K562 (cell line): ENCODE data around the gene SCMH1. TPM values are rescaled to one million over a fixed set of nuclear protein-coding genes. Genes with fewer than 3 reads are reported as not detected.

Source experiments
- ATAC-seq: fragments of 200-7000 bp; cut with Tn5 transposase; 3 replicates; pipeline ENCODE4 v1.9.1; 2020; ENCODE audit warnings: moderate library complexity
- BruUV-seq: library from RNA; stranded (reverse); fragments of 400-500 nt; replicated peaks from 2 replicates; lab custom pipeline; 2021; lab: Mats Ljungman, UMichigan
- CTCF ChIA-PET: fragments of 300-600 bp; formaldehyde crosslinking; extraction: SDS; loops from one replicate; lab custom pipeline; 2021; ENCODE audit warnings: low intra/inter-chr PET ratio; lab: Yijun Ruan, JAX
- POLR2A ChIA-PET: fragments of 300-600, 350-650 bp; sonication (Branson Sonifier 250); formaldehyde crosslinking; extraction: SDS; loops from one replicate; lab custom pipeline; 2021; ENCODE audit warnings: antibody characterized with exemption, inconsistent platforms; lab: Yijun Ruan, JAX
- DNase-seq, 4 experiments: peaks; one replicate each; pipeline versions ENCODE4 v3.0.0 to v3.0.0-alpha.2; 2011 to 2018; ENCODE audit warnings: low spot score in 3 of 4, mixed read lengths in 3 of 4; ENCODE audit errors: extremely low read depth in 1 of 4
- FAIRE-seq: peaks from 2 replicates; lab custom pipeline; 2011; peaks lifted over from hg19 to GRCh38; lab: Jason Lieb, UNC
- H2AFZ ChIP-seq: 2 replicates; pipeline ENCODE4 v1.6.0; 2011; ENCODE audit warnings: low read depth, low read length, control low read depth, inconsistent platforms
- H3K27ac ChIP-seq: fragments of 200-600 bp; 3 replicates; pipeline ENCODE4 v1.8.0; 2011; ENCODE audit warnings: low read depth, mild to moderate bottlenecking, control low read depth, inconsistent platforms, low read length, moderate library complexity, mixed read lengths; ENCODE audit errors: extremely low read depth
- H3K27me3 ChIP-seq, 2 experiments: fragments of 300-600 bp in 1 of 2; 2 replicates in 1 of 2; 3 replicates in 1 of 2; pipeline versions ENCODE4 v1.6.0 to v1.8.0; 2011; ENCODE audit warnings: inconsistent platforms in 2 of 2, low read length in 2 of 2, mild to moderate bottlenecking in 1 of 2, mixed read lengths in 1 of 2, moderate library complexity in 1 of 2; ENCODE audit not compliant: control insufficient read depth in 2 of 2, insufficient read depth in 2 of 2
- H3K36me3 ChIP-seq: fragments of 300-600 bp; 3 replicates; pipeline ENCODE4 v1.8.0; 2011; ENCODE audit warnings: mild to moderate bottlenecking, low read length, inconsistent platforms; ENCODE audit not compliant: control insufficient read depth, insufficient read depth
- H3K4me1 ChIP-seq, 2 experiments: fragments of 200-600 bp in 1 of 2; replicated peaks in 1 of 2; 2 replicates in 1 of 2; 3 replicates in 1 of 2; pipeline versions ENCODE4 v1.5.1 to v1.8.0; 2011; ENCODE audit warnings: inconsistent platforms in 2 of 2, low read length in 2 of 2, mild to moderate bottlenecking in 1 of 2, mixed read lengths in 1 of 2, moderate library complexity in 1 of 2; ENCODE audit not compliant: control insufficient read depth in 2 of 2, insufficient read depth in 2 of 2
- H3K4me2 ChIP-seq: 2 replicates; pipeline ENCODE4 v1.6.1; 2011; ENCODE audit warnings: low read length, control low read depth, inconsistent platforms, mixed read lengths; ENCODE audit not compliant: insufficient read depth
- H3K4me3 ChIP-seq: fragments of 200-600 bp; sonication (generic), shearing (Covaris generic); 2 replicates; pipeline ENCODE4 v1.5.1; 2016; ENCODE audit warnings: control low read depth, inconsistent platforms
- H3K79me2 ChIP-seq: fragments of 200-600 bp; 3 replicates; pipeline ENCODE4 v1.8.0; 2011; ENCODE audit warnings: low read length, inconsistent platforms; ENCODE audit not compliant: control insufficient read depth, insufficient read depth
- H3K9ac ChIP-seq, 2 experiments: 2 replicates each; pipeline versions ENCODE4 v1.6.0 to v1.6.1; 2011; ENCODE audit warnings: low read depth in 2 of 2, low read length in 2 of 2, control low read depth in 1 of 2, inconsistent platforms in 1 of 2, mild to moderate bottlenecking in 1 of 2, mixed read lengths in 1 of 2; ENCODE audit not compliant: insufficient read depth in 1 of 2
- H3K9me1 ChIP-seq: one replicate; pipeline ENCODE4 v1.6.0; 2011; ENCODE audit warnings: inconsistent platforms, mild to moderate bottlenecking, low read length, moderate library complexity; ENCODE audit not compliant: control insufficient read depth, insufficient read depth
- H3K9me3 ChIP-seq: replicated peaks from 2 replicates; pipeline ENCODE4 v1.5.1; 2011; ENCODE audit warnings: low read depth, low read length, inconsistent platforms; ENCODE audit not compliant: control insufficient read depth, insufficient read depth
- H4K20me1 ChIP-seq: replicated peaks from 2 replicates; pipeline ENCODE4 v1.6.1; 2011; ENCODE audit warnings: low read length, inconsistent platforms, mixed read lengths; ENCODE audit not compliant: control insufficient read depth, insufficient read depth
- RCOR1 ChIP-seq, 2 experiments: IDR thresholded peaks; 2 replicates each; pipeline ENCODE4 v1.6.1; 2012; ENCODE audit warnings: low read depth in 2 of 2, low read length in 2 of 2, borderline replicate concordance in 1 of 2, improper control_type of control experiment in 1 of 2
- SMARCE1 ChIP-seq: fragments of 450-650 bp; IDR thresholded peaks from 2 replicates; pipeline ENCODE4 v1.7.1; 2016; ENCODE audit warnings: mild to moderate bottlenecking
- SPI1 ChIP-seq: IDR thresholded peaks from 2 replicates; pipeline ENCODE4 v1.6.1; 2011; ENCODE audit warnings: low read depth, low read length, control low read depth, borderline replicate concordance
- ZKSCAN8 ChIP-seq: fragments of 200-800 bp; sonication (Bioruptor generic); IDR thresholded peaks from 2 replicates; pipeline ENCODE4 v1.6.1; 2016; ENCODE audit warnings: missing genetic modification characterization, missing compliant biosample characterization
- ZNF217 ChIP-seq: sonication (generic); formaldehyde crosslinking; IDR thresholded peaks from 2 replicates; pipeline ENCODE4 v1.8.0; 2022; ENCODE audit warnings: mild to moderate bottlenecking, missing genetic modification reagents
- WGBS: fragments of 100-300 bp; shearing (Covaris generic); methylation state at CpG from one replicate; pipeline ENCODE4 v1.1.6; 2016; ENCODE audit warnings: low coverage, mixed read lengths; ENCODE audit not compliant: insufficient coverage; ENCODE audit errors: missing lambda C conversion rate; 5-methylcytosine and 5-hydroxymethylcytosine counted together
- in situ Hi-C: fragments of 300-500 bp; cut with MboI; formaldehyde crosslinking; loops from 4 replicates; pipeline ENCODE4 v1.15.0; 2018; ENCODE audit warnings: inconsistent platforms, mixed read lengths
- intact Hi-C: fragments of 100-400 bp; cut with micrococcal nuclease; formaldehyde crosslinking; loops from 2 replicates; pipeline ENCODE4 v1.14.2; 2022
- polyA plus RNA-seq, 8 experiments: library from polyadenylated mRNA; depleted of rRNA in 4 of 8; stranded (reverse) in 5 of 8; unstranded in 3 of 8; fragments of >200 nt; fragmentation: Nextera tagmentation in 2 of 8; fragmentation: Illumina TruSeq in 1 of 8; extraction: Ambion mirVana in 2 of 8; extraction: Trizol in 1 of 8; gene quantifications; 2 replicates each; pipeline versions ENCODE4 v1.2.1 to v1.2.3, GENCODE V29; 2011 to 2014; ENCODE audit warnings: inconsistent platforms in 1 of 8, missing spikeins in 1 of 8
- total RNA-seq, 7 experiments: library from RNA; depleted of rRNA in 6 of 7; stranded (reverse); fragments of >200 nt in 6 of 7; fragmentation: Illumina TruSeq in 2 of 7; extraction: Trizol in 2 of 7; gene quantifications; 2 replicates each; pipeline versions ENCODE4 v1.2.1 to v1.2.3, GENCODE V29; 2011 to 2021; ENCODE audit warnings: low replicate concordance in 1 of 7
- TF ChIP-seq, protein P1 (sequence below), 2 experiments: fragments of 450-650 bp; IDR thresholded peaks; 2 replicates each; pipeline ENCODE4 v1.6.1; 2016; ENCODE audit warnings: mild to moderate bottlenecking in 2 of 2, borderline replicate concordance in 1 of 2, low read depth in 1 of 2, moderate library complexity in 1 of 2

SCMH1 gene
- total and polyA plus RNA-seq, 9 of the 15 experiments (the other 6 are each of a cell fraction or from before 2014, with no cell fraction given) = 8.5 to 37.0 (median 26.8) TPM

DNA sequence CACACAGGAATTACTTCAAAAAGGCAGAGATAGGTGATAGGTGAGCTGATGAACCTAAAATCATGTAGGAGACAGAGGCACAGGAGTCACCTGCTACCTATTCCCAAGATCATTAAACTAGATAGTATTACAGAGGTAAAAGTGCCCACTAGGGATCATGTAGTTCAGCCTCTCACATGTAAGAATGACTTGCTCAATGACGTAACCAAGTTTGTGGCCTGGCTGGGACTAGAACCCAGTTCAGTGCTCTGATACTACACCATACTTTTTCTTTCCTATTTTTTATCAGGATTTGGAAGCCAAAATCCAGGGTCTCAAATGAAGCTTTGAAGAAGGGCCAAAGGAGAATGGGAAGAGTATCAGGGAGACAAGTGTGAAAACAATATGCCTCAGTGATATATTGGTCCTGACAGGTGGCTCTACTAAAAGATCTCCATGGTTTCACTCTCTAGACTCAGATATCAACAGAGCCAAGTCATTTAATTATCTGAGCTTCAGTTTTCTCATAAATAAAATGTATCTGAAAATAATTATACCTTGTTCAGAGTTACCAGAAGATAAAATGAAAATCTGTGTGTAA lies 133.3 kb downstream of the SCMH1 start:
- FAIRE-seq = no peak
- Histone ChIP-seq H2AFZ (no peak overlapping the region), H3K9me1 (peaks cover 4% of the 10 kb centered on the region), H3K27me3 (no peaks in the 10 kb centered on the region), H3K9ac (no peak overlapping the region), H3K4me3 (no peak overlapping the region), H3K79me2 (no peaks in the 10 kb centered on the region), H3K4me1 (peaks cover 0 to 14% of the 10 kb centered on the region in 2 experiments; a peak in 3 of 5 replicates), H3K27ac (no peak overlapping the region), H3K36me3 (peaks cover 30% of the 10 kb centered on the region; the same call in 2 of the 3 replicates), H4K20me1 (peaks cover 9% of the 10 kb centered on the region), H3K9me3 (no peaks in the 10 kb centered on the region), H3K4me2 (no peak overlapping the region)
- no peak for ATAC-seq
- in situ Hi-C loops = no loop called here
- POLR2A ChIA-PET = interaction anchor here (0.6 to 1.1 kb wide), 2 partner anchors 12 to 365 kb away, joined by 3 read pairs; no protein-coding TSS in a partner anchor
- intact Hi-C loops = no loop called here
- no TSS peak for BruUV-seq
- DNase-seq = no peak
- WGBS = 100% methylated on average over 1 of the region's 1 CpG
- TF ChIP-seq ZNF217 (CRISPR knock-in tag) = no peak
- TF ChIP-seq ZKSCAN8 (CRISPR knock-in tag) = no peak
- CTCF ChIA-PET = no interaction called here

DNA sequence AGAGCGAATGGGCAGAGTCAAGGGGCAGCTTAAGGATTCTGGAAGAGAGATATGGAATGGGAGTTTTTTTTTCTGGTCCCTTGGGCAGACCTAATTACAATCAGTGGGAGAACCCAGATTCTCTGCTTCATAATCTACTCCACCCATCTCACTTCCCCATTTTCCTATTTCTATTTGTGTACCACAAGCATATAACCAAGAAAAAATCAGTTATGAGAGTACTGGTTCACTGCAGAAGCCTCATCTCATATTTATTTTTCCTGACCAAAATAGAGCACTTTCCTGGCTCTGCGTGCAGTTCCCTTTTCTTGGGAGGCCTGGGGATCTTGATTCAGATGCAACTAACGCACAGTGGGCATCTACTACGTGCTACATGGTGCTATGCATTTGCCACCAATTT lies 138.3 kb downstream of the SCMH1 start:
- H3K9ac ChIP-seq = no peak overlapping the region
- no peak overlapping the region for H3K4me3 ChIP-seq
- FAIRE-seq (no peak), ATAC-seq (no peak), DNase-seq (no peak)
- H3K79me2 ChIP-seq = no peaks in the 10 kb centered on the region
- no peaks in the 10 kb centered on the region for H3K27me3 ChIP-seq
- no peaks in the 10 kb centered on the region for H3K9me1 ChIP-seq
- 77% methylated on average over 4 of the region's 4 CpGs for WGBS
- CTCF ChIA-PET = no interaction called here
- no peaks in the 10 kb centered on the region for H3K4me1 ChIP-seq
- BruUV-seq = no TSS peak
- H3K4me2 ChIP-seq = no peak overlapping the region
- H4K20me1 ChIP-seq = no peaks in the 10 kb centered on the region
- in situ Hi-C loops (no loop called here), intact Hi-C loops (no loop called here)
- no peak overlapping the region for H3K27ac ChIP-seq
- POLR2A ChIA-PET = interaction anchor here (1.5 kb wide), 1 partner anchor 9 kb away, joined by 5 read pairs; no protein-coding TSS in a partner anchor
- no peak overlapping the region for H2AFZ ChIP-seq
- peaks cover 9% of the 10 kb centered on the region; the same call in 2 of the 3 replicates for H3K36me3 ChIP-seq
- H3K9me3 ChIP-seq = no peaks in the 10 kb centered on the region
- TF ChIP-seq, protein P1, sequence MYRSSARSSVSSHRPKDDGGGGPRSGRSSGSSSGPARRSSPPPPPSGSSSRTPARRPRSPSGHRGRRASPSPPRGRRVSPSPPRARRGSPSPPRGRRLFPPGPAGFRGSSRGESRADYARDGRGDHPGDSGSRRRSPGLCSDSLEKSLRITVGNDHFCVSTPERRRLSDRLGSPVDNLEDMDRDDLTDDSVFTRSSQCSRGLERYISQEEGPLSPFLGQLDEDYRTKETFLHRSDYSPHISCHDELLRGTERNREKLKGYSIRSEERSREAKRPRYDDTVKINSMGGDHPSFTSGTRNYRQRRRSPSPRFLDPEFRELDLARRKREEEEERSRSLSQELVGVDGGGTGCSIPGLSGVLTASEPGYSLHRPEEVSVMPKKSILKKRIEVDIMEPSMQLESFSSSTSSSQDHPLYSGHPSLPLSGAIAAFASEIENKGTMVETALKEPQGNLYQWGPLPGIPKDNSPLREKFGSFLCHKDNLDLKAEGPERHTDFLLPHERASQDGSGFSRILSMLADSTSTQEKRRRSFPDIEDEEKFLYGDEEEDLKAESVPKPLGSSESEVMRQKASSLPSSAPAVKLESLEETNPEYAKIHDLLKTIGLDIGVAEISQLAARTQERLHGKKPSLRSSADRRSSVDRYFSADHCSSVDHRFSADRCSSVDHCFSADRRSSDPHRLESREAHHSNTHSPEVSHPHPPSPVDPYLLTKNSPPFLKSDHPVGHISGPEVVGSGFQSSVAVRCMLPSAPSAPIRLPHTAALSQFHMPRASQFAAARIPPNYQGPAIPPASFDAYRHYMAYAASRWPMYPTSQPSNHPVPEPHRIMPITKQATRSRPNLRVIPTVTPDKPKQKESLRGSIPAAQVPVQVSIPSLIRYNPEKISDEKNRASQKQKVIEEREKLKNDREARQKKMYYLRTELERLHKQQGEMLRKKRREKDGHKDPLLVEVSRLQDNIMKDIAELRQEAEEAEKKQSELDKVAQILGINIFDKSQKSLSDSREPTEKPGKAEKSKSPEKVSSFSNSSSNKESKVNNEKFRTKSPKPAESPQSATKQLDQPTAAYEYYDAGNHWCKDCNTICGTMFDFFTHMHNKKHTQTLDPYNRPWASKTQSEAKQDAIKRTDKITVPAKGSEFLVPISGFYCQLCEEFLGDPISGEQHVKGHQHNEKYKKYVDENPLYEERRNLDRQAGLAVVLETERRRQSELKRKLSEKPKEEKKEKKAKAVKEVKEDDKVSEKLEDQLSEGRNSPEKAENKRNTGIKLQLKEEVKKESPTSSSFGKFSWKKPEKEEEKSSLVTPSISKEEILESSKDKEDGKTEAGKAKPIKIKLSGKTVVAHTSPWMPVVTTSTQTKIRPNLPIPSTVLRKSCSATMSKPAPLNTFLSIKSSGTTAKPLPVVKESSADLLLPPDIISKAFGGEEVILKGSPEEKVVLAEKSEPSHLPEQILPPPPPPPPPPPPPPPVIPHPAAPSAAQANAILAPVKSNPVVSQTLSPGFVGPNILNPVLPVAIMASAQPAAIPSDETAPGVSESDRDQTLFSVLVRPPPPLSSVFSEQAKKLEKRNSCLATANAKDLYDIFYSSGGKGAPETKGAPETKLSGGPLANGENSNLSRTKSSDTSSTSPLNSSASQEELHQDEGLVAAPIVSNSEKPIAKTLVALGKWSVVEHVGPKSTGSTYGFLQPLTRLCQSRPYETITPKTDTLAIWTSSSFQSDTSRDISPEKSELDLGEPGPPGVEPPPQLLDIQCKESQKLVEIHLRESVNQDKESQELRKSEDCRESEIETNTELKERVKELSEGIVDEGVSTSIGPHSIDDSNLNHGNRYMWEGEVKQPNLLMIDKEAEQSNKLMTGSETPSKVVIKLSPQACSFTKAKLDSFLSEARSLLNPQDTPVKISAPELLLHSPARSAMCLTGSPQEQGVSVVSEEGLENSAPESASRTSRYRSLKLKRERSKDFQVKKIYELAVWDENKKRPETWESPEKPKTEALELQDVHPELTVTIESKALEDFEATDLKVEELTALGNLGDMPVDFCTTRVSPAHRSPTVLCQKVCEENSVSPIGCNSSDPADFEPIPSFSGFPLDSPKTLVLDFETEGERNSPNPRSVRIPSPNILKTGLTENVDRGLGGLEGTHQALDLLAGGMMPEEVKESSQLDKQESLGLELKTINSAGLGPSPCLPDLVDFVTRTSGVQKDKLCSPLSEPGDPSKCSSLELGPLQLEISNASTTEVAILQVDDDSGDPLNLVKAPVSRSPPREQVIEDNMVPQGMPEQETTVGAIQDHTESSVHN (IDR thresholded peaks at IDR 0.05; ENCODE audit: borderline replicate concordance in 1 of 2, low read depth in 1 of 2) = no peak
- TF ChIP-seq RCOR1 (IDR thresholded peaks at IDR 0.05; ENCODE audit: borderline replicate concordance in 1 of 2, low read depth in 2 of 2, low read length in 2 of 2) (0 out of 4 replicates have a peak, but pooled peaks have one; percentile 22 to 38), SMARCE1 (peak; percentile 15; the same call in 1 of the 2 replicates), SPI1 (peak; percentile 81)
